Naive thymus-derived CD4-positive, alpha-beta T cell (primary cell): ENCODE measurements around the gene SLF1. TPM values are rescaled to one million over a fixed set of nuclear protein-coding genes. Genes with fewer than 3 reads are reported as not detected.

Experiments
- ATAC-seq: fragments of 150-1000 bp; cut with Tn5 transposase; 2 replicates; pipeline ENCODE4 v1.10.0; 2021; ENCODE audit warnings: mild to moderate bottlenecking, moderate library complexity
- CTCF ChIA-PET: fragments of 350-600 bp; sonication (Branson Sonifier 250); formaldehyde crosslinking; loops from one replicate; lab custom pipeline; 2021; ENCODE audit warnings: antibody characterized with exemption; lab: Charles Lee
- POLR2A ChIA-PET: fragments of 350-600 bp; sonication (Branson Sonifier 250); formaldehyde crosslinking; loops from one replicate; lab custom pipeline; 2021; ENCODE audit warnings: antibody characterized with exemption, inconsistent platforms; lab: Charles Lee
- DNase-seq, 9 donors: peaks; one replicate each; pipeline versions ENCODE4 v3.0.0 to v3.0.0-alpha.2; 2020 to 2022; ENCODE audit warnings: mixed read lengths in 1 of 9
- H3K27ac ChIP-seq: one replicate; pipeline ENCODE4 v1.7.0; 2013; ENCODE audit warnings: mild to moderate bottlenecking, low read depth, low read length, moderate library complexity
- H3K27me3 ChIP-seq, 2 donors: one replicate each; pipeline ENCODE4 v1.7.0; 2013; ENCODE audit warnings: low read length in 2 of 2, mild to moderate bottlenecking in 2 of 2, moderate library complexity in 2 of 2; ENCODE audit not compliant: control insufficient read depth in 2 of 2, insufficient read depth in 2 of 2
- H3K36me3 ChIP-seq, 3 experiments: 1 replicate in 2 of 3; 2 replicates in 1 of 3; pipeline ENCODE4 v1.7.0; 2013; ENCODE audit warnings: low read length in 3 of 3, mild to moderate bottlenecking in 3 of 3, moderate library complexity in 1 of 3; ENCODE audit not compliant: insufficient read depth in 3 of 3, control insufficient read depth in 2 of 3
- H3K4me1 ChIP-seq, 2 donors: one replicate each; pipeline ENCODE4 v1.7.0; 2013; ENCODE audit warnings: low read length in 2 of 2, mild to moderate bottlenecking in 2 of 2, moderate library complexity in 1 of 2; ENCODE audit not compliant: control insufficient read depth in 2 of 2, insufficient read depth in 2 of 2
- H3K4me3 ChIP-seq: 2 replicates; pipeline ENCODE4 v1.7.0; 2013; ENCODE audit warnings: mild to moderate bottlenecking, low read length
- H3K9me3 ChIP-seq, 3 experiments: 1 replicate in 2 of 3; 2 replicates in 1 of 3; pipeline ENCODE4 v1.7.0; 2013; ENCODE audit warnings: low read length in 3 of 3; ENCODE audit not compliant: control insufficient read depth in 2 of 3
- H3K27ac Mint-ChIP-seq, 9 donors: one replicate each; pipeline ENCODE4 v1.8.0; 2020 to 2022; ENCODE audit warnings: mixed read lengths in 9 of 9, mild to moderate bottlenecking in 8 of 9, moderate library complexity in 5 of 9, inconsistent platforms in 2 of 9
- H3K27me3 Mint-ChIP-seq, 5 donors: one replicate each; pipeline ENCODE4 v1.8.0; 2021 to 2022; ENCODE audit warnings: mixed read lengths in 5 of 5, mild to moderate bottlenecking in 1 of 5
- H3K36me3 Mint-ChIP-seq, 5 donors: one replicate each; pipeline ENCODE4 v1.8.0; 2020 to 2022; ENCODE audit warnings: mixed read lengths in 5 of 5, mild to moderate bottlenecking in 3 of 5, inconsistent platforms in 1 of 5
- H3K4me1 Mint-ChIP-seq, 7 donors: one replicate each; pipeline ENCODE4 v1.8.0; 2020 to 2022; ENCODE audit warnings: mixed read lengths in 7 of 7, mild to moderate bottlenecking in 3 of 7, inconsistent platforms in 1 of 7
- H3K4me3 Mint-ChIP-seq, 10 donors: one replicate each; pipeline ENCODE4 v1.8.0; 2020 to 2022; ENCODE audit warnings: mild to moderate bottlenecking in 10 of 10, mixed read lengths in 10 of 10, moderate library complexity in 6 of 10, inconsistent platforms in 2 of 10
- H3K9me3 Mint-ChIP-seq, 11 donors: one replicate each; pipeline ENCODE4 v1.8.0; 2020 to 2022; ENCODE audit warnings: mixed read lengths in 11 of 11, mild to moderate bottlenecking in 4 of 11, inconsistent platforms in 1 of 11, moderate library complexity in 1 of 11
- intact Hi-C, 2 donors: fragments of 100-400 bp; cut with micrococcal nuclease; formaldehyde crosslinking; loops; one replicate each; pipeline ENCODE4 v1.15.1; 2023
- polyA plus RNA-seq, 2 donors: library from polyadenylated mRNA; unstranded; fragments of 300-500 nt; fragmentation: Illumina TruSeq; gene quantifications; one replicate each; pipeline ENCODE4 v1.2.3, GENCODE V29; 2021
- total RNA-seq, 6 experiments: library from RNA in 5 of 6; stranded (reverse) in 5 of 6; gene quantifications; 1 replicate in 5 of 6; 2 replicates in 1 of 6; pipeline ENCODE4 v1.2.3 and lab custom pipeline; 2021 to 2026

The SLF1 gene
- total and polyA plus RNA-seq, 7 experiments from 2014 or later: 3.6 to 13.4 (median 8.2) TPM

DNA sequence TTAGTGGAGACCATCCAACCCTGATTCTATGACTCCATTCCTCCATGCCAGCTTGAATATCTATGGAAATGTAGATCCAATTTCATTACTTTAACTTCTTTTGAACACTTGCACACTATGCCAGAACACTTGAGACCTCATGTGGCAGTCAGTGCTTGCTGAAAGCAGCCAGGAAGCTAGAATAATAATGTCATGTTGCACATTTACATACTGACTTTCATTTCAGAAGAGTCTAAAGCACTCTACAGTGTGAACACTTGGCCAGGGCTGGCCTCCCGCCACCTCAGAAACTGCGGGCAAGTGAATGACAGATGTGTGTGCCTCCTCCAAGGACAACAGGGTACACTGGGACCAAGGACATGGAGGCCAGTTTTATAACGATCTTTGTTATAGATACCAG, 97.3 kb downstream of the SLF1 start:
- H3K27ac Mint-ChIP-seq: no peak overlapping the region
- no peaks in the 10 kb centered on the region for H3K4me1 ChIP-seq
- H3K27me3 Mint-ChIP-seq: peaks cover 0 to 10% (median 0%) of the 10 kb centered on the region in 5 donors
- no peaks in the 10 kb centered on the region for H3K4me1 Mint-ChIP-seq
- H3K27ac ChIP-seq: no peak overlapping the region
- intact Hi-C loops: no loop called here
- CTCF ChIA-PET: no interaction called here
- peaks cover 0 to 11% (median 2%) of the 10 kb centered on the region in 11 donors for H3K9me3 Mint-ChIP-seq
- H3K27me3 ChIP-seq: no peaks in the 10 kb centered on the region
- no peaks in the 10 kb centered on the region for H3K36me3 ChIP-seq
- ATAC-seq (no peak), DNase-seq (no peak)
- POLR2A ChIA-PET: interaction anchor here (0.6 kb wide), 1 partner anchor 273 kb away, joined by 4 read pairs; no protein-coding TSS in a partner anchor
- H3K4me3 ChIP-seq: no peak overlapping the region
- H3K9me3 ChIP-seq: no peaks in the 10 kb centered on the region
- no peak overlapping the region for H3K4me3 Mint-ChIP-seq
- H3K36me3 Mint-ChIP-seq: peaks cover 10 to 26% (median 16%) of the 10 kb centered on the region in 5 donors

- H3K27ac ChIP-seq: no peak overlapping the region
- H3K4me1 ChIP-seq: no peaks in the 10 kb centered on the region
- no peak overlapping the region for H3K4me3 ChIP-seq
- H3K27me3 ChIP-seq: no peaks in the 10 kb centered on the region
- ChIA-PET CTCF (no interaction called here), POLR2A (no interaction called here)
- Mint-ChIP-seq H3K4me3 (no peak overlapping the region), H3K27ac (no peak overlapping the region), H3K36me3 (no peaks in the 10 kb centered on the region), H3K9me3 (peaks cover 0 to 4% (median 0%) of the 10 kb centered on the region in 11 donors), H3K4me1 (no peaks in the 10 kb centered on the region), H3K27me3 (peaks cover 0 to 24% (median 0%) of the 10 kb centered on the region in 5 donors)
- intact Hi-C loops: no loop called here
- no peaks in the 10 kb centered on the region for H3K36me3 ChIP-seq
- no peak for ATAC-seq
- no peak for DNase-seq
- H3K9me3 ChIP-seq: no peaks in the 10 kb centered on the region
Observed at GRCh38 chr5:94725142-94725541, 106.7 kb downstream of the SLF1 start.

- H3K27ac ChIP-seq: no peak overlapping the region
- H3K36me3 ChIP-seq: no peaks in the 10 kb centered on the region
- no peaks in the 10 kb centered on the region for H3K9me3 ChIP-seq
- intact Hi-C loops: no loop called here
- H3K4me1 ChIP-seq: no peaks in the 10 kb centered on the region
- ATAC-seq: no peak
- no peaks in the 10 kb centered on the region for H3K27me3 ChIP-seq
- Mint-ChIP-seq H3K4me3 (no peak overlapping the region), H3K36me3 (no peaks in the 10 kb centered on the region), H3K9me3 (no peaks in the 10 kb centered on the region), H3K4me1 (peaks cover 0 to 4% (median 0%) of the 10 kb centered on the region in 7 donors), H3K27ac (no peak overlapping the region), H3K27me3 (no peaks in the 10 kb centered on the region)
- DNase-seq: no peak
- H3K4me3 ChIP-seq: no peak overlapping the region
- ChIA-PET CTCF (interaction anchor here (1.0 kb wide), 1 partner anchor 16 kb away, joined by 4 read pairs; no protein-coding TSS in a partner anchor), POLR2A (no interaction called here)
Observed at GRCh38 chr5:94731471-94731870, 113.0 kb downstream of the SLF1 start.

DNA sequence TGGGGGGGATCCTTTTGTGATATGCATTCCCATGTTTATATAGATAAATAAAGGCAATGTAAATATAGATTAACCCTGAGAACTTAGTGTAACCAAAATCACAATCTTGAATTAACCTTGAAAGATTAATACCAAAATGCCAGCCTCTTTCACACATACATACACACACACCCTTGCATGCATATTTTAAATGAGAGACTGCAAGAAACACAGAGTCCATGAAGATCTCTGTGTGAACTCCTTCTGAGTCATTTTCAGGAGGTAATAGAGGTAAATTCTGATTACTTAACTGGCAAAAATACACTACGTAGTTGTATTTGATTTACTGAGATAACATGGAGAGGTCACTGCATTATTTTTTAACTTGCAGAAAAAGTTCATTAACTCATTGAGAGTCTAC, 118.0 kb downstream of the SLF1 start:
- H3K9me3 Mint-ChIP-seq: no peaks in the 10 kb centered on the region
- no peak overlapping the region for H3K4me3 ChIP-seq
- no peaks in the 10 kb centered on the region for H3K9me3 ChIP-seq
- ATAC-seq: no peak
- no peaks in the 10 kb centered on the region for H3K36me3 Mint-ChIP-seq
- CTCF ChIA-PET: interaction anchor here (0.5 kb wide), 1 partner anchor 775 kb away, joined by 3 read pairs; no protein-coding TSS in a partner anchor
- no peaks in the 10 kb centered on the region for H3K4me1 Mint-ChIP-seq
- POLR2A ChIA-PET: interaction anchor here (0.7 kb wide), 1 partner anchor 247 kb away, joined by 3 read pairs; no protein-coding TSS in a partner anchor
- no peaks in the 10 kb centered on the region for H3K27me3 ChIP-seq
- H3K4me1 ChIP-seq: no peaks in the 10 kb centered on the region
- no peak overlapping the region for H3K4me3 Mint-ChIP-seq
- H3K27ac Mint-ChIP-seq: no peak overlapping the region
- H3K27ac ChIP-seq: no peak overlapping the region
- H3K36me3 ChIP-seq: no peaks in the 10 kb centered on the region
- H3K27me3 Mint-ChIP-seq: peaks cover 0 to 2% (median 0%) of the 10 kb centered on the region in 5 donors
- intact Hi-C loops: loop anchor here (5.0 kb wide), 3 partner anchors 56 to 1154 kb away; partner anchors contain the start of genes KIAA0825 (in 2 of the 2), SLF1 (in 2 of the 2), NR2F1 (in 1 of the 2) and NR2F1-AS1 (in 1 of the 2)
- no peak for DNase-seq

DNA sequence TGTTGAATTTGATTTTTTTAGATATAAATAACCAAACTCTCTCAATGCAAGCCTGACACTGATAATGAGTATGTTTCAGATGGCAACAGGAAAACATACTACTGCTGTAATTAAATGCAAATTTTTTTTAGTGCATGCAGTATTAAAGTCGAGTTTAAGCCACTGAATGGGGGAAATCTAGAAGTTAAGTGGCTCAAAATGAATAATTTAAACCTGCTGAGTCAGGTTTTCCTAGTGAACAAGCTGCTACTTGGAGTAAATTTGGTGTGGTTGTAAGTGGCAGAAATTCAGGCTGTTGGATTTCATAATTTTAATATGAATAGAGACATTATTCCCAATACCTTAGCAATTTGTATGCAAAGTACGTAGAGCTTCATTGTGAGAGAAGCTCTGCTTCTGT, 121.8 kb downstream of the SLF1 start:
- DNase-seq (no peak), ATAC-seq (no peak)
- intact Hi-C loops: no loop called here
- Histone ChIP-seq H3K27ac (no peak overlapping the region), H3K27me3 (no peaks in the 10 kb centered on the region), H3K4me1 (no peaks in the 10 kb centered on the region), H3K9me3 (no peaks in the 10 kb centered on the region), H3K4me3 (no peak overlapping the region), H3K36me3 (no peaks in the 10 kb centered on the region)
- Mint-ChIP-seq H3K27me3 (peaks cover 0 to 9% (median 3%) of the 10 kb centered on the region in 5 donors), H3K4me3 (no peak overlapping the region), H3K36me3 (no peaks in the 10 kb centered on the region), H3K4me1 (peaks cover 0 to 2% (median 0%) of the 10 kb centered on the region in 7 donors), H3K27ac (no peak overlapping the region), H3K9me3 (no peaks in the 10 kb centered on the region)
- CTCF ChIA-PET: no interaction called here
- POLR2A ChIA-PET: no interaction called here

DNA sequence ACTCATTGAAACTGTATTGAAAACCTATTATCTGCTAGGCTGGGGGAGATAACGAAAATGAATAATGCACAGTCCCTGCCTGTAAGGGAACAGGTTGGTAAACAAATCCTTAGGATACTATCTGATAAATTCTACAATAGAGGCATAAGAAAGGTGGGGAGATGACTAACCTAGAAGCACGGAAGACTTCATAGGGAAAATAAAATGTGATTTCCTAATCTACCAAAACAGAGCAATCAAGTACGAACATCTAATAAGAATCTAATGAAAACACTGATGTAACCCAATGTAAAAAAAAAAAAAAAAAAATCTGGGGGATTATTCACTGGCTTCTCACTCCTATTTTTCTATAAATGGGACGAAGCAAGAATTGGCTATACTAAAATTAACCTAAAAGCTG, 124.4 kb downstream of the SLF1 start:
- ATAC-seq (no peak), DNase-seq (no peak)
- CTCF ChIA-PET: interaction anchor here (0.6 to 0.9 kb wide), 2 partner anchors 216 to 1326 kb away, joined by 3 to 5 read pairs; no protein-coding TSS in a partner anchor
- no peaks in the 10 kb centered on the region for H3K27me3 ChIP-seq
- Mint-ChIP-seq H3K36me3 (no peaks in the 10 kb centered on the region), H3K27ac (no peak overlapping the region), H3K9me3 (no peaks in the 10 kb centered on the region), H3K27me3 (peaks cover 0 to 9% (median 3%) of the 10 kb centered on the region in 5 donors), H3K4me1 (peaks cover 0 to 2% (median 0%) of the 10 kb centered on the region in 7 donors), H3K4me3 (no peak overlapping the region)
- H3K4me3 ChIP-seq: no peak overlapping the region
- intact Hi-C loops: no loop called here
- H3K9me3 ChIP-seq: no peaks in the 10 kb centered on the region
- H3K4me1 ChIP-seq: no peaks in the 10 kb centered on the region
- no peak overlapping the region for H3K27ac ChIP-seq
- H3K36me3 ChIP-seq: no peaks in the 10 kb centered on the region
- POLR2A ChIA-PET: no interaction called here

- no peak for DNase-seq
- no peaks in the 10 kb centered on the region for H3K27me3 ChIP-seq
- H3K27ac Mint-ChIP-seq: no peak overlapping the region
- ATAC-seq: no peak
- POLR2A ChIA-PET: no interaction called here
- H3K4me3 ChIP-seq: no peak overlapping the region
- peaks cover 0 to 9% (median 3%) of the 10 kb centered on the region in 5 donors for H3K27me3 Mint-ChIP-seq
- H3K9me3 Mint-ChIP-seq: no peaks in the 10 kb centered on the region
- no peaks in the 10 kb centered on the region for H3K4me1 ChIP-seq
- H3K9me3 ChIP-seq: no peaks in the 10 kb centered on the region
- no peaks in the 10 kb centered on the region for H3K36me3 ChIP-seq
- H3K4me1 Mint-ChIP-seq: peaks cover 0 to 7% (median 0%) of the 10 kb centered on the region in 7 donors
- intact Hi-C loops: no loop called here
- CTCF ChIA-PET: no interaction called here
- no peak overlapping the region for H3K27ac ChIP-seq
- H3K36me3 Mint-ChIP-seq: no peaks in the 10 kb centered on the region
- H3K4me3 Mint-ChIP-seq: no peak overlapping the region
Observed at GRCh38 chr5:94744906-94745305, 126.4 kb downstream of the SLF1 start.
